Naive thymus-derived CD4-positive, alpha-beta T cell (primary cell): Measurements from ENCODE around the gene FCHSD2. TPM values are rescaled to one million over a fixed set of nuclear protein-coding genes. Genes with fewer than 3 reads are reported as not detected.

Experiments
- ATAC-seq: fragments of 150-1000 bp; cut with Tn5 transposase; 2 replicates; pipeline ENCODE4 v1.10.0; 2021; ENCODE audit warnings: mild to moderate bottlenecking, moderate library complexity
- CTCF ChIA-PET: fragments of 350-600 bp; sonication (Branson Sonifier 250); formaldehyde crosslinking; loops from one replicate; lab custom pipeline; 2021; ENCODE audit warnings: antibody characterized with exemption; lab: Charles Lee
- POLR2A ChIA-PET: fragments of 350-600 bp; sonication (Branson Sonifier 250); formaldehyde crosslinking; loops from one replicate; lab custom pipeline; 2021; ENCODE audit warnings: antibody characterized with exemption, inconsistent platforms; lab: Charles Lee
- DNase-seq, 9 donors: peaks; one replicate each; pipeline versions ENCODE4 v3.0.0 to v3.0.0-alpha.2; 2020 to 2022; ENCODE audit warnings: mixed read lengths in 1 of 9
- H3K27ac ChIP-seq: one replicate; pipeline ENCODE4 v1.7.0; 2013; ENCODE audit warnings: mild to moderate bottlenecking, low read depth, low read length, moderate library complexity
- H3K27me3 ChIP-seq, 2 donors: one replicate each; pipeline ENCODE4 v1.7.0; 2013; ENCODE audit warnings: low read length in 2 of 2, mild to moderate bottlenecking in 2 of 2, moderate library complexity in 2 of 2; ENCODE audit not compliant: control insufficient read depth in 2 of 2, insufficient read depth in 2 of 2
- H3K36me3 ChIP-seq, 3 experiments: 1 replicate in 2 of 3; 2 replicates in 1 of 3; pipeline ENCODE4 v1.7.0; 2013; ENCODE audit warnings: low read length in 3 of 3, mild to moderate bottlenecking in 3 of 3, moderate library complexity in 1 of 3; ENCODE audit not compliant: insufficient read depth in 3 of 3, control insufficient read depth in 2 of 3
- H3K4me1 ChIP-seq, 2 donors: one replicate each; pipeline ENCODE4 v1.7.0; 2013; ENCODE audit warnings: low read length in 2 of 2, mild to moderate bottlenecking in 2 of 2, moderate library complexity in 1 of 2; ENCODE audit not compliant: control insufficient read depth in 2 of 2, insufficient read depth in 2 of 2
- H3K4me3 ChIP-seq: 2 replicates; pipeline ENCODE4 v1.7.0; 2013; ENCODE audit warnings: mild to moderate bottlenecking, low read length
- H3K9me3 ChIP-seq, 3 experiments: 1 replicate in 2 of 3; 2 replicates in 1 of 3; pipeline ENCODE4 v1.7.0; 2013; ENCODE audit warnings: low read length in 3 of 3; ENCODE audit not compliant: control insufficient read depth in 2 of 3
- H3K27ac Mint-ChIP-seq, 9 donors: one replicate each; pipeline ENCODE4 v1.8.0; 2020 to 2022; ENCODE audit warnings: mixed read lengths in 9 of 9, mild to moderate bottlenecking in 8 of 9, moderate library complexity in 5 of 9, inconsistent platforms in 2 of 9
- H3K27me3 Mint-ChIP-seq, 5 donors: one replicate each; pipeline ENCODE4 v1.8.0; 2021 to 2022; ENCODE audit warnings: mixed read lengths in 5 of 5, mild to moderate bottlenecking in 1 of 5
- H3K36me3 Mint-ChIP-seq, 5 donors: one replicate each; pipeline ENCODE4 v1.8.0; 2020 to 2022; ENCODE audit warnings: mixed read lengths in 5 of 5, mild to moderate bottlenecking in 3 of 5, inconsistent platforms in 1 of 5
- H3K4me1 Mint-ChIP-seq, 7 donors: one replicate each; pipeline ENCODE4 v1.8.0; 2020 to 2022; ENCODE audit warnings: mixed read lengths in 7 of 7, mild to moderate bottlenecking in 3 of 7, inconsistent platforms in 1 of 7
- H3K4me3 Mint-ChIP-seq, 10 donors: one replicate each; pipeline ENCODE4 v1.8.0; 2020 to 2022; ENCODE audit warnings: mild to moderate bottlenecking in 10 of 10, mixed read lengths in 10 of 10, moderate library complexity in 6 of 10, inconsistent platforms in 2 of 10
- H3K9me3 Mint-ChIP-seq, 11 donors: one replicate each; pipeline ENCODE4 v1.8.0; 2020 to 2022; ENCODE audit warnings: mixed read lengths in 11 of 11, mild to moderate bottlenecking in 4 of 11, inconsistent platforms in 1 of 11, moderate library complexity in 1 of 11
- intact Hi-C, 2 donors: fragments of 100-400 bp; cut with micrococcal nuclease; formaldehyde crosslinking; loops; one replicate each; pipeline ENCODE4 v1.15.1; 2023
- polyA plus RNA-seq, 2 donors: library from polyadenylated mRNA; unstranded; fragments of 300-500 nt; fragmentation: Illumina TruSeq; gene quantifications; one replicate each; pipeline ENCODE4 v1.2.3, GENCODE V29; 2021
- total RNA-seq, 6 experiments: library from RNA in 5 of 6; stranded (reverse) in 5 of 6; gene quantifications; 1 replicate in 5 of 6; 2 replicates in 1 of 6; pipeline ENCODE4 v1.2.3 and lab custom pipeline; 2021 to 2026

FCHSD2 gene
- total and polyA plus RNA-seq, 7 experiments from 2014 or later: 18.3 to 69.9 (median 48.6) TPM

GRCh38 chr11:73149105-73149504, 7.0 kb upstream of the FCHSD2 start:
- H3K9me3 ChIP-seq: no peaks in the 10 kb centered on the region
- H3K27me3 ChIP-seq: no peaks in the 10 kb centered on the region
- no peak overlapping the region for H3K4me3 ChIP-seq
- H3K4me1 Mint-ChIP-seq: peaks cover 27 to 77% (median 37%) of the 10 kb centered on the region in 7 donors
- peaks cover 0 to 3% (median 0%) of the 10 kb centered on the region in 5 donors for H3K36me3 Mint-ChIP-seq
- POLR2A ChIA-PET: no interaction called here
- H3K4me3 Mint-ChIP-seq: no peak overlapping the region
- peak overlapping the region in 1 of 9 donors; percentile 70 for H3K27ac Mint-ChIP-seq
- intact Hi-C loops: no loop called here
- H3K27me3 Mint-ChIP-seq: no peaks in the 10 kb centered on the region
- no peaks in the 10 kb centered on the region for H3K9me3 Mint-ChIP-seq
- ATAC-seq (no peak), DNase-seq (peak in 1 of 9 donors; percentile 8)
- no peaks in the 10 kb centered on the region for H3K36me3 ChIP-seq
- H3K4me1 ChIP-seq: peaks cover 19 to 20% of the 10 kb centered on the region in 2 donors
- CTCF ChIA-PET: interaction anchor here (1.2 kb wide), 1 partner anchor 30 kb away, joined by 3 read pairs; no protein-coding TSS in a partner anchor
- H3K27ac ChIP-seq: no peak overlapping the region

GRCh38 chr11:73147771-73148681, 5.9 kb upstream of the FCHSD2 start:
- Mint-ChIP-seq H3K4me1 (peaks cover 23 to 74% (median 34%) of the 10 kb centered on the region in 7 donors), H3K4me3 (no peak overlapping the region), H3K27me3 (no peaks in the 10 kb centered on the region), H3K27ac (peak overlapping the region in 1 of 9 donors; percentile 35), H3K9me3 (no peaks in the 10 kb centered on the region), H3K36me3 (peaks cover 0 to 3% (median 0%) of the 10 kb centered on the region in 5 donors)
- intact Hi-C loops: no loop called here
- no peak overlapping the region for H3K27ac ChIP-seq
- H3K36me3 ChIP-seq: no peaks in the 10 kb centered on the region
- no peaks in the 10 kb centered on the region for H3K9me3 ChIP-seq
- ChIA-PET POLR2A (no interaction called here), CTCF (interaction anchor here (1.2 kb wide), 1 partner anchor 31 kb away, joined by 3 read pairs; no protein-coding TSS in a partner anchor)
- H3K4me1 ChIP-seq: peaks cover 17 to 19% of the 10 kb centered on the region in 2 donors
- no peaks in the 10 kb centered on the region for H3K27me3 ChIP-seq
- H3K4me3 ChIP-seq: no peak overlapping the region
- DNase-seq (peak in 1 of 9 donors; percentile 16), ATAC-seq (no peak)

- DNase-seq (no peak), ATAC-seq (no peak)
- intact Hi-C loops: no loop called here
- no peaks in the 10 kb centered on the region for H3K27me3 ChIP-seq
- ChIA-PET CTCF (interaction anchor here (1.2 to 1.8 kb wide), 2 partner anchors 32 to 221 kb away, joined by 3 to 5 read pairs; no protein-coding TSS in a partner anchor), POLR2A (interaction anchor here (1.1 kb wide), 1 partner anchor 10 kb away, joined by 3 read pairs; no protein-coding TSS in a partner anchor)
- H3K9me3 Mint-ChIP-seq: peaks cover 0 to 5% (median 0%) of the 10 kb centered on the region in 11 donors
- no peak overlapping the region for H3K27ac ChIP-seq
- no peak overlapping the region for H3K4me3 ChIP-seq
- H3K9me3 ChIP-seq: no peaks in the 10 kb centered on the region
- no peaks in the 10 kb centered on the region for H3K36me3 Mint-ChIP-seq
- peak overlapping the region in 1 of 10 donors; percentile 58 for H3K4me3 Mint-ChIP-seq
- peak overlapping the region in 1 of 9 donors; percentile 33 for H3K27ac Mint-ChIP-seq
- peaks cover 0 to 7% (median 0%) of the 10 kb centered on the region in 3 experiments for H3K36me3 ChIP-seq
- H3K4me1 ChIP-seq: peaks cover 10% of the 10 kb centered on the region in 2 donors
- no peaks in the 10 kb centered on the region for H3K27me3 Mint-ChIP-seq
- peaks cover 15 to 63% (median 27%) of the 10 kb centered on the region in 7 donors for H3K4me1 Mint-ChIP-seq
Measured at GRCh38 chr11:73145986-73146575, 4.0 kb upstream of the FCHSD2 start.

GRCh38 chr11:73143126-73143838, 1.2 kb upstream of the FCHSD2 start:
- ChIA-PET POLR2A (interaction anchor here (0.7 to 3.0 kb wide), 10 partner anchors 9 to 421 kb away, joined by 3 to 28 read pairs (median 4); partner anchors contain the start of gene ATG16L2), CTCF (interaction anchor here (0.7 to 3.3 kb wide), 4 partner anchors 9 to 1357 kb away, joined by 3 to 22 read pairs (median 8); no protein-coding TSS in a partner anchor)
- Histone ChIP-seq H3K4me1 (peaks cover 21 to 26% of the 10 kb centered on the region in 2 donors), H3K27me3 (no peaks in the 10 kb centered on the region), H3K4me3 (peak overlapping the region; percentile 87), H3K27ac (peak overlapping the region; percentile 99), H3K9me3 (no peaks in the 10 kb centered on the region), H3K36me3 (peaks cover 0 to 7% (median 0%) of the 10 kb centered on the region in 3 experiments)
- H3K4me1 Mint-ChIP-seq: peaks cover 17 to 63% (median 37%) of the 10 kb centered on the region in 7 donors
- peaks cover 0 to 11% (median 0%) of the 10 kb centered on the region in 5 donors for H3K36me3 Mint-ChIP-seq
- intact Hi-C loops: loop anchor here (1.0 to 5.0 kb wide), 10 partner anchors 10 to 1804 kb away; partner anchors contain the start of genes FAM168A (in 2 of the 2), POLD3 (in 1 of the 2), SPCS2 (in 1 of the 2) and XRRA1 (in 1 of the 2)
- DNase-seq (peak in 3 of 9 donors; percentile 22 to 58 (median 48)), ATAC-seq (peak; percentile 11)
- H3K27me3 Mint-ChIP-seq: no peaks in the 10 kb centered on the region
- peaks cover 0 to 5% (median 0%) of the 10 kb centered on the region in 11 donors for H3K9me3 Mint-ChIP-seq
- peak overlapping the region; percentile 90 to 99 (median 97) for H3K27ac Mint-ChIP-seq
- H3K4me3 Mint-ChIP-seq: peak overlapping the region; percentile 83 to 97 (median 90)

GRCh38 chr11:73141309-73142127, 600 bp downstream of the FCHSD2 start:
- Histone ChIP-seq H3K27ac (peak overlapping the region; percentile 99), H3K9me3 (no peaks in the 10 kb centered on the region), H3K4me1 (peaks cover 25 to 26% of the 10 kb centered on the region in 2 donors), H3K4me3 (peak overlapping the region; percentile 87), H3K27me3 (no peaks in the 10 kb centered on the region), H3K36me3 (peaks cover 0 to 7% (median 0%) of the 10 kb centered on the region in 3 experiments)
- CTCF ChIA-PET: interaction anchor here (0.7 to 3.3 kb wide), 3 partner anchors 37 to 304 kb away, joined by 3 to 22 read pairs (median 4); no protein-coding TSS in a partner anchor
- peaks cover 0 to 19% (median 0%) of the 10 kb centered on the region in 5 donors for H3K36me3 Mint-ChIP-seq
- H3K4me3 Mint-ChIP-seq: peak overlapping the region; percentile 83 to 97 (median 94)
- DNase-seq (peak in 8 of 9 donors; percentile 39 to 64 (median 50)), ATAC-seq (no peak)
- intact Hi-C loops: loop anchor here (1.0 to 5.0 kb wide), 18 partner anchors 12 to 1806 kb away; partner anchors contain the start of genes ATG16L2 (in 2 of the 2), FAM168A (in 2 of the 2), POLD3 (in 1 of the 2) and RELT (in 1 of the 2)
- POLR2A ChIA-PET: interaction anchor here (1.0 to 3.0 kb wide), 7 partner anchors 11 to 420 kb away, joined by 3 to 28 read pairs (median 5); no protein-coding TSS in a partner anchor
- H3K4me1 Mint-ChIP-seq: peaks cover 22 to 56% (median 55%) of the 10 kb centered on the region in 7 donors
- H3K27ac Mint-ChIP-seq: peak overlapping the region; percentile 82 to 98 (median 94)
- H3K27me3 Mint-ChIP-seq: no peaks in the 10 kb centered on the region
- peaks cover 0 to 5% (median 0%) of the 10 kb centered on the region in 11 donors for H3K9me3 Mint-ChIP-seq
